HCT116 (cell line): ENCODE measurements around the gene CDK5R1. TPM values are rescaled to one million over a fixed set of nuclear protein-coding genes. Genes with fewer than 3 reads are reported as not detected.

Source experiments
- ATAC-seq: fragments of 200-7000 bp; cut with Tn5 transposase; 2 replicates; pipeline ENCODE4 v1.9.1; 2020; ENCODE audit warnings: mild to moderate bottlenecking, moderate library complexity
- BruUV-seq: library from RNA; stranded (reverse); fragments of 400-500 nt; replicated peaks from 2 replicates; lab custom pipeline; 2021; lab: Mats Ljungman, UMichigan
- CTCF ChIA-PET: fragments of 300-600 bp; sonication (Branson Sonifier 250); formaldehyde crosslinking; loops from one replicate; lab custom pipeline; 2021; ENCODE audit warnings: antibody characterized with exemption; lab: Charles Lee
- POLR2A ChIA-PET: fragments of 300-600, 350-600 bp; sonication (Branson Sonifier 250); formaldehyde crosslinking; loops from one replicate; lab custom pipeline; 2021; ENCODE audit warnings: antibody characterized with exemption; lab: Charles Lee
- RAD21 ChIA-PET, 2 experiments: fragments of 300-600 bp; sonication (Branson Sonifier 250); formaldehyde crosslinking; loops; one replicate each; lab custom pipeline; 2023; ENCODE audit warnings: low total read pairs in 2 of 2; ENCODE audit not compliant: uncharacterized antibody in 2 of 2, unreplicated experiment in 2 of 2, low non-redundant PET in 1 of 2; lab: Charles Lee
- DNase-seq: peaks from one replicate; pipeline ENCODE4 v3.0.0-alpha.2; 2010; ENCODE audit warnings: low read depth, low spot score
- H2AFZ ChIP-seq: fragments of 200-600 bp; shearing (Covaris generic), sonication (generic); 2 replicates; pipeline ENCODE4 v1.6.1; 2017; ENCODE audit warnings: low read depth, mixed run types, mixed read lengths, antibody characterized with exemption, low read length; ENCODE audit not compliant: poor library complexity, severe bottlenecking
- H3K27ac ChIP-seq: 2 replicates; pipeline ENCODE4 v1.5.1; 2012; ENCODE audit warnings: low read depth, low read length
- H3K27me3 ChIP-seq: fragments of 200-600 bp; sonication (generic); 2 replicates; pipeline ENCODE4 v1.6.1; 2016; ENCODE audit warnings: mixed run types, low read length, mixed read lengths; ENCODE audit not compliant: insufficient read depth
- H3K36me3 ChIP-seq, 2 experiments: fragments of 200-500 bp in 1 of 2; fragments of 200-600 bp in 1 of 2; sonication (Bioruptor generic) in 1 of 2; sonication (generic) in 1 of 2; 2 replicates each; pipeline versions ENCODE4 v1.5.1 to v1.6.1; 2014 to 2016; ENCODE audit warnings: low read length in 2 of 2, inconsistent platforms in 1 of 2, mixed read lengths in 1 of 2, mixed run types in 1 of 2; ENCODE audit not compliant: insufficient read depth in 2 of 2, control insufficient read depth in 1 of 2
- H3K4me1 ChIP-seq, 2 experiments: fragments of 200-600 bp in 1 of 2; sonication (generic) in 1 of 2; 2 replicates each; pipeline versions ENCODE4 v1.5.1 to v1.6.1; 2012 to 2017; ENCODE audit warnings: low read length in 2 of 2, inconsistent platforms in 1 of 2, mild to moderate bottlenecking in 1 of 2, mixed read lengths in 1 of 2, mixed run types in 1 of 2, moderate library complexity in 1 of 2; ENCODE audit not compliant: insufficient read depth in 2 of 2, control insufficient read depth in 1 of 2
- H3K4me2 ChIP-seq: fragments of 200-600 bp; sonication (generic); 2 replicates; pipeline ENCODE4 v1.6.1; 2017; ENCODE audit warnings: mixed run types, low read length, mixed read lengths
- H3K4me3 ChIP-seq, 2 experiments: fragments of 200-600 bp in 1 of 2; sonication (generic) in 1 of 2; replicated peaks in 1 of 2; 2 replicates each; pipeline ENCODE4 v1.5.1; 2011 to 2016; ENCODE audit warnings: low read length in 2 of 2, control low read depth in 1 of 2, low read depth in 1 of 2, mild to moderate bottlenecking in 1 of 2, mixed read lengths in 1 of 2, mixed run types in 1 of 2
- H3K79me2 ChIP-seq: fragments of 200-600 bp; sonication (generic); 2 replicates; pipeline ENCODE4 v1.6.1; 2017; ENCODE audit warnings: mild to moderate bottlenecking, mixed run types, low read length, moderate library complexity, mixed read lengths; ENCODE audit not compliant: insufficient read depth
- H3K9ac ChIP-seq: fragments of 200-600 bp; sonication (generic); 2 replicates; pipeline ENCODE4 v1.6.1; 2016; ENCODE audit warnings: low read length, mixed read lengths
- H3K9me2 ChIP-seq: fragments of 200-600 bp; sonication (generic), shearing (Covaris generic); 2 replicates; pipeline ENCODE4 v1.6.1; 2017; ENCODE audit warnings: mixed run types, mild to moderate bottlenecking, moderate library complexity; ENCODE audit not compliant: insufficient read depth
- H3K9me3 ChIP-seq, 2 experiments: fragments of 200-500 bp in 1 of 2; fragments of 200-600 bp in 1 of 2; sonication (Bioruptor generic) in 1 of 2; sonication (generic) in 1 of 2; 2 replicates each; pipeline ENCODE4 v1.6.1; 2014 to 2017; ENCODE audit warnings: low read length in 2 of 2, mixed read lengths in 2 of 2, inconsistent platforms in 1 of 2, low read depth in 1 of 2, mild to moderate bottlenecking in 1 of 2, mixed run types in 1 of 2, moderate library complexity in 1 of 2; ENCODE audit not compliant: control insufficient read depth in 1 of 2, insufficient read depth in 1 of 2
- H4K20me1 ChIP-seq: fragments of 200-600 bp; sonication (generic), shearing (Covaris generic); 2 replicates; pipeline ENCODE4 v1.6.1; 2017; ENCODE audit warnings: mixed run types, mild to moderate bottlenecking, moderate library complexity; ENCODE audit not compliant: insufficient read depth
- CBX3 ChIP-seq: IDR thresholded peaks from 2 replicates; pipeline ENCODE4 v1.6.1; 2012; ENCODE audit warnings: low read depth
- CTCF ChIP-seq, 3 experiments: fragments of 200-600 bp in 1 of 3; sonication (generic) in 1 of 3; IDR thresholded peaks in 2 of 3; conservative IDR thresholded peaks in 1 of 3; 2 replicates each; pipeline ENCODE4 v1.5.1; 2012 to 2017; ENCODE audit warnings: low read depth in 2 of 3, low read length in 2 of 3, antibody characterized with exemption in 1 of 3, borderline replicate concordance in 1 of 3, control low read depth in 1 of 3, mild to moderate bottlenecking in 1 of 3, mixed read lengths in 1 of 3, mixed run types in 1 of 3, moderate library complexity in 1 of 3; ENCODE audit not compliant: insufficient read depth in 1 of 3
- ELF1 ChIP-seq: IDR thresholded peaks from 2 replicates; pipeline ENCODE4 v1.6.1; 2012; ENCODE audit warnings: low read depth, borderline replicate concordance
- MAX ChIP-seq: IDR thresholded peaks from 2 replicates; pipeline ENCODE4 v1.6.1; 2012
- POLR2A ChIP-seq: IDR thresholded peaks from 2 replicates; pipeline ENCODE4 v1.7.0; 2011; ENCODE audit warnings: borderline replicate concordance; ENCODE audit not compliant: insufficient read depth, insufficient read length; ENCODE audit errors: extremely low read depth
- POLR2AphosphoS5 ChIP-seq: IDR thresholded peaks from 2 replicates; pipeline ENCODE4 v1.6.1; 2011; ENCODE audit warnings: mild to moderate bottlenecking, low read depth, low read length, moderate library complexity
- REST ChIP-seq: IDR thresholded peaks from 2 replicates; pipeline ENCODE4 v1.6.1; 2012; ENCODE audit warnings: low read depth
- SP1 ChIP-seq: IDR thresholded peaks from 2 replicates; pipeline ENCODE4 v1.6.1; 2012; ENCODE audit warnings: low read depth
- SRF ChIP-seq: IDR thresholded peaks from 2 replicates; pipeline ENCODE4 v1.6.1; 2012; ENCODE audit warnings: low read depth
- TCF7L2 ChIP-seq: IDR thresholded peaks from 2 replicates; pipeline ENCODE4 v1.7.0; 2011; ENCODE audit warnings: borderline replicate concordance, inconsistent platforms; ENCODE audit not compliant: insufficient read depth, insufficient read length; ENCODE audit errors: extremely low read depth
- YY1 ChIP-seq: IDR thresholded peaks from 2 replicates; pipeline ENCODE4 v1.6.1; 2011; ENCODE audit warnings: low read length, low read depth, moderate library complexity, mild to moderate bottlenecking; ENCODE audit not compliant: insufficient replicate concordance; ENCODE audit errors: extremely low read depth
- ZBTB33 ChIP-seq: IDR thresholded peaks from 2 replicates; pipeline ENCODE4 v1.6.1; 2011; ENCODE audit warnings: mild to moderate bottlenecking, low read length, moderate library complexity; ENCODE audit not compliant: insufficient replicate concordance; ENCODE audit errors: extremely low read depth
- intact Hi-C: fragments of 100-400 bp; cut with micrococcal nuclease; formaldehyde crosslinking; loops from 2 replicates; pipeline ENCODE4 v1.10.0; 2022
- total RNA-seq: library from RNA; stranded (reverse); gene quantifications from one replicate; pipeline ENCODE4 v1.2.1, GENCODE V29; 2021; ENCODE audit not compliant: unreplicated experiment

The CDK5R1 gene
- total RNA-seq, 1 experiment from 2014 or later, result 5.4 TPM

GRCh38 chr17:32453370-32453769 is 33.4 kb upstream of the CDK5R1 start:
- RAD21 ChIA-PET, result no interaction called here
- BruUV-seq, result TSS peak; percentile 0
- peaks cover 99% of the 10 kb centered on the region for H3K79me2 ChIP-seq
- TF ChIP-seq POLR2AphosphoS5 (no peak), POLR2A (no peak), YY1 (no peak), SP1 (no peak), CTCF (IDR thresholded peaks at IDR 0.05 in 2 of 3, conservative IDR thresholded peaks at IDR 0.05 in 1 of 3; ENCODE audit: borderline replicate concordance in 1 of 3, insufficient read depth in 1 of 3, low read depth in 2 of 3, low read length in 2 of 3) (no peak), SRF (no peak), CBX3 (no peak), ZBTB33 (no peak), REST (no peak), MAX (no peak), TCF7L2 (no peak), ELF1 (no peak)
- intact Hi-C loops, result loop anchor here (10.0 kb wide), 1 partner anchor 61 kb away; no protein-coding TSS in a partner anchor
- no peak overlapping the region for H3K9ac ChIP-seq
- no peak for ATAC-seq
- H3K27me3 ChIP-seq, result no peaks in the 10 kb centered on the region
- DNase-seq, result no peak
- no peaks in the 10 kb centered on the region for H3K4me1 ChIP-seq
- no peak overlapping the region for H3K4me2 ChIP-seq
- H3K9me2 ChIP-seq, result no peaks in the 10 kb centered on the region
- H3K4me3 ChIP-seq, result no peak overlapping the region
- H4K20me1 ChIP-seq, result peaks cover 31% of the 10 kb centered on the region; the same call in 1 of the 2 replicates
- H3K9me3 ChIP-seq, result no peaks in the 10 kb centered on the region
- no peak overlapping the region for H2AFZ ChIP-seq
- CTCF ChIA-PET, result interaction anchor here (1.7 to 2.0 kb wide), 2 partner anchors 9 kb away, joined by 6 to 8 read pairs; partner anchors contain the start of gene PSMD11
- H3K27ac ChIP-seq, result no peak overlapping the region
- POLR2A ChIA-PET, result no interaction called here
- peaks cover 66 to 78% of the 10 kb centered on the region in 2 experiments for H3K36me3 ChIP-seq
